CD4-positive, CD25-positive, alpha-beta regulatory T cell (primary cell): ENCODE results near the gene POMT1. TPM values are rescaled to one million over a fixed set of nuclear protein-coding genes. Genes with fewer than 3 reads are reported as not detected.

Source experiments
- ATAC-seq, 2 donors: fragments of 150-1000 bp; cut with Tn5 transposase; one replicate each; pipeline ENCODE4 v1.10.0; 2021; ENCODE audit warnings: low read depth in 2 of 2, moderate number of reproducible peaks in 2 of 2, moderate library complexity in 1 of 2
- DNase-seq, 3 donors: peaks; one replicate each; pipeline versions ENCODE4 v3.0.0 to v3.0.0-alpha.2; 2012 to 2022; ENCODE audit warnings: mixed read lengths in 1 of 3
- H3K27ac ChIP-seq: one replicate; pipeline ENCODE4 v1.7.0; 2013; ENCODE audit warnings: mild to moderate bottlenecking, low read length; ENCODE audit not compliant: insufficient read depth, poor library complexity, severe bottlenecking
- H3K27me3 ChIP-seq: one replicate; pipeline ENCODE4 v1.7.0; 2013; ENCODE audit warnings: low read length; ENCODE audit not compliant: control insufficient read depth, insufficient read depth
- H3K36me3 ChIP-seq: one replicate; pipeline ENCODE4 v1.7.0; 2013; ENCODE audit warnings: mild to moderate bottlenecking, low read length, moderate library complexity; ENCODE audit not compliant: control insufficient read depth, insufficient read depth
- H3K4me1 ChIP-seq: 2 replicates; pipeline ENCODE4 v1.7.0; 2013; ENCODE audit warnings: mild to moderate bottlenecking, low read length; ENCODE audit not compliant: insufficient read depth, control insufficient read depth, poor library complexity, severe bottlenecking
- H3K4me3 ChIP-seq: one replicate; pipeline ENCODE4 v1.7.0; 2013; ENCODE audit warnings: low read depth, mild to moderate bottlenecking, low read length, moderate library complexity
- H3K9me3 ChIP-seq, 2 experiments: 1 replicate in 1 of 2; 2 replicates in 1 of 2; pipeline ENCODE4 v1.7.0; 2013; ENCODE audit warnings: low read length in 2 of 2, mild to moderate bottlenecking in 1 of 2, moderate library complexity in 1 of 2; ENCODE audit not compliant: control insufficient read depth in 2 of 2
- H3K27ac Mint-ChIP-seq, 3 donors: one replicate each; pipeline ENCODE4 v1.8.0; 2020 to 2022; ENCODE audit warnings: mild to moderate bottlenecking in 3 of 3, mixed read lengths in 3 of 3, moderate library complexity in 2 of 3
- H3K27me3 Mint-ChIP-seq: one replicate; pipeline ENCODE4 v1.8.0; 2022; ENCODE audit warnings: mild to moderate bottlenecking, mixed read lengths
- H3K36me3 Mint-ChIP-seq: one replicate; pipeline ENCODE4 v1.8.0; 2020; ENCODE audit warnings: mixed read lengths
- H3K4me1 Mint-ChIP-seq, 4 donors: one replicate each; pipeline ENCODE4 v1.8.0; 2020 to 2022; ENCODE audit warnings: mixed read lengths in 4 of 4, mild to moderate bottlenecking in 1 of 4
- H3K4me3 Mint-ChIP-seq, 4 donors: one replicate each; pipeline ENCODE4 v1.8.0; 2020 to 2022; ENCODE audit warnings: mild to moderate bottlenecking in 4 of 4, mixed read lengths in 4 of 4, moderate library complexity in 3 of 4
- H3K9me3 Mint-ChIP-seq, 7 donors: one replicate each; pipeline ENCODE4 v1.8.0; 2020 to 2022; ENCODE audit warnings: mixed read lengths in 7 of 7, mild to moderate bottlenecking in 3 of 7, moderate library complexity in 2 of 7
- polyA plus RNA-seq, 4 donors: library from polyadenylated mRNA; unstranded; fragments of 300-500 nt; fragmentation: Illumina TruSeq; gene quantifications; one replicate each; pipeline ENCODE4 v1.2.3, GENCODE V29; 2021
- total RNA-seq: library from RNA; stranded (reverse); gene quantifications from one replicate; pipeline ENCODE4 v1.2.3, GENCODE V29; 2022

Gene POMT1
- total and polyA plus RNA-seq, 5 donors from 2014 or later = 13.2 to 52.3 (median 15.5) TPM

- H3K9me3 ChIP-seq = no peaks in the 10 kb centered on the region
- Mint-ChIP-seq H3K27ac (peak overlapping the region in 2 of 3 donors; percentile 40 to 80), H3K9me3 (no peaks in the 10 kb centered on the region), H3K27me3 (no peaks in the 10 kb centered on the region), H3K4me3 (no peak overlapping the region), H3K36me3 (peaks cover 32% of the 10 kb centered on the region), H3K4me1 (peaks cover 0 to 4% (median 2%) of the 10 kb centered on the region in 4 donors)
- H3K27ac ChIP-seq = no peak overlapping the region
- ATAC-seq (no peak), DNase-seq (no peak)
- H3K4me1 ChIP-seq = no peaks in the 10 kb centered on the region
- H3K4me3 ChIP-seq = no peak overlapping the region
- peaks cover 95% of the 10 kb centered on the region for H3K36me3 ChIP-seq
- no peaks in the 10 kb centered on the region for H3K27me3 ChIP-seq
Measured at GRCh38 chr9:131477816-131478419, 24.8 kb upstream of the POMT1 start.

GRCh38 chr9:131478421-131478868 is 24.3 kb upstream of the POMT1 start:
- H3K27ac ChIP-seq = no peak overlapping the region
- peaks cover 28% of the 10 kb centered on the region for H3K36me3 Mint-ChIP-seq
- peak in 1 of 2 donors; percentile 48 for ATAC-seq

GRCh38 chr9:131478911-131479310 is 23.8 kb upstream of the POMT1 start:
- Mint-ChIP-seq H3K4me1 (peaks cover 0 to 4% (median 2%) of the 10 kb centered on the region in 4 donors), H3K36me3 (peaks cover 24% of the 10 kb centered on the region)

More at GRCh38 chr9:131478421-131478868, 24.3 kb upstream of the POMT1 start:
- no peak overlapping the region for H3K4me3 Mint-ChIP-seq
- Histone ChIP-seq H3K4me3 (no peak overlapping the region), H3K27me3 (no peaks in the 10 kb centered on the region), H3K9me3 (no peaks in the 10 kb centered on the region), H3K4me1 (no peaks in the 10 kb centered on the region), H3K36me3 (peaks cover 95% of the 10 kb centered on the region)
- peak; percentile 42 to 55 (median 53) for DNase-seq
- H3K27ac Mint-ChIP-seq = peak overlapping the region in 2 of 3 donors; percentile 40 to 80
- no peaks in the 10 kb centered on the region for H3K27me3 Mint-ChIP-seq
- H3K4me1 Mint-ChIP-seq = peaks cover 0 to 4% (median 2%) of the 10 kb centered on the region in 4 donors
- no peaks in the 10 kb centered on the region for H3K9me3 Mint-ChIP-seq

GRCh38 chr9:131480258-131480657 is 22.5 kb upstream of the POMT1 start:
- ATAC-seq (no peak), DNase-seq (no peak)
- no peak overlapping the region for H3K4me3 ChIP-seq
- H3K27me3 ChIP-seq = no peaks in the 10 kb centered on the region
- no peaks in the 10 kb centered on the region for H3K4me1 ChIP-seq
- H3K9me3 ChIP-seq = no peaks in the 10 kb centered on the region
- H3K27ac ChIP-seq = no peak overlapping the region
- Mint-ChIP-seq H3K36me3 (peaks cover 28% of the 10 kb centered on the region), H3K27me3 (no peaks in the 10 kb centered on the region), H3K4me1 (peaks cover 0 to 3% (median under 1%) of the 10 kb centered on the region in 4 donors), H3K27ac (peak overlapping the region in 1 of 3 donors; percentile 52), H3K4me3 (no peak overlapping the region), H3K9me3 (no peaks in the 10 kb centered on the region)
- H3K36me3 ChIP-seq = peaks cover 95% of the 10 kb centered on the region

More at GRCh38 chr9:131478911-131479310, 23.8 kb upstream of the POMT1 start:
- H3K9me3 ChIP-seq = no peaks in the 10 kb centered on the region
- no peak overlapping the region for H3K4me3 Mint-ChIP-seq
- no peaks in the 10 kb centered on the region for H3K9me3 Mint-ChIP-seq
- H3K27ac ChIP-seq = no peak overlapping the region
- H3K27ac Mint-ChIP-seq = no peak overlapping the region
- ATAC-seq = no peak
- no peak for DNase-seq
- H3K27me3 ChIP-seq = no peaks in the 10 kb centered on the region
- H3K4me1 ChIP-seq = no peaks in the 10 kb centered on the region
- H3K36me3 ChIP-seq = peaks cover 95% of the 10 kb centered on the region
- no peaks in the 10 kb centered on the region for H3K27me3 Mint-ChIP-seq
- H3K4me3 ChIP-seq = no peak overlapping the region

- Histone ChIP-seq H3K4me3 (no peak overlapping the region), H3K27me3 (no peaks in the 10 kb centered on the region), H3K27ac (no peak overlapping the region), H3K4me1 (no peaks in the 10 kb centered on the region), H3K9me3 (no peaks in the 10 kb centered on the region), H3K36me3 (peaks cover 96% of the 10 kb centered on the region)
- Mint-ChIP-seq H3K4me3 (peak overlapping the region in 1 of 4 donors; percentile 37), H3K27ac (peak overlapping the region in 1 of 3 donors; percentile 37), H3K9me3 (no peaks in the 10 kb centered on the region), H3K27me3 (no peaks in the 10 kb centered on the region), H3K4me1 (peaks cover 0 to 3% (median under 1%) of the 10 kb centered on the region in 4 donors), H3K36me3 (peaks cover 30% of the 10 kb centered on the region)
- DNase-seq (no peak), ATAC-seq (no peak)
Measured at GRCh38 chr9:131481441-131482342, 21.0 kb upstream of the POMT1 start.

- Mint-ChIP-seq H3K27me3 (no peaks in the 10 kb centered on the region), H3K4me1 (peaks cover 0 to 3% (median under 1%) of the 10 kb centered on the region in 4 donors), H3K36me3 (peaks cover 33% of the 10 kb centered on the region), H3K27ac (peak overlapping the region in 1 of 3 donors; percentile 37), H3K4me3 (peak overlapping the region in 1 of 4 donors; percentile 37), H3K9me3 (no peaks in the 10 kb centered on the region)
- peaks cover 96% of the 10 kb centered on the region for H3K36me3 ChIP-seq
- H3K4me1 ChIP-seq = no peaks in the 10 kb centered on the region
- no peaks in the 10 kb centered on the region for H3K9me3 ChIP-seq
- DNase-seq (no peak), ATAC-seq (no peak)
- H3K27ac ChIP-seq = no peak overlapping the region
- H3K4me3 ChIP-seq = no peak overlapping the region
- no peaks in the 10 kb centered on the region for H3K27me3 ChIP-seq
Measured at GRCh38 chr9:131482343-131483006, 20.2 kb upstream of the POMT1 start.

GRCh38 chr9:131483319-131484050 is 19.2 kb upstream of the POMT1 start:
- H3K4me1 Mint-ChIP-seq = peaks cover 0 to under 1% (median 0%) of the 10 kb centered on the region in 4 donors
- no peaks in the 10 kb centered on the region for H3K27me3 Mint-ChIP-seq
- Histone ChIP-seq H3K4me1 (no peaks in the 10 kb centered on the region), H3K36me3 (peaks cover 96% of the 10 kb centered on the region), H3K4me3 (no peak overlapping the region), H3K9me3 (no peaks in the 10 kb centered on the region), H3K27ac (no peak overlapping the region), H3K27me3 (no peaks in the 10 kb centered on the region)
- H3K36me3 Mint-ChIP-seq = peaks cover 37% of the 10 kb centered on the region
- DNase-seq (no peak), ATAC-seq (no peak)
- no peaks in the 10 kb centered on the region for H3K9me3 Mint-ChIP-seq
- no peak overlapping the region for H3K4me3 Mint-ChIP-seq
- peak overlapping the region in 1 of 3 donors; percentile 36 for H3K27ac Mint-ChIP-seq
